ENCODE results near the gene CLN6.
"Not testable (repeated sequence)": the region's sequence is repeated elsewhere in the genome, so short reads cannot be mapped to it uniquely, and the experiment has no call there.

CLN6 gene

DNA sequence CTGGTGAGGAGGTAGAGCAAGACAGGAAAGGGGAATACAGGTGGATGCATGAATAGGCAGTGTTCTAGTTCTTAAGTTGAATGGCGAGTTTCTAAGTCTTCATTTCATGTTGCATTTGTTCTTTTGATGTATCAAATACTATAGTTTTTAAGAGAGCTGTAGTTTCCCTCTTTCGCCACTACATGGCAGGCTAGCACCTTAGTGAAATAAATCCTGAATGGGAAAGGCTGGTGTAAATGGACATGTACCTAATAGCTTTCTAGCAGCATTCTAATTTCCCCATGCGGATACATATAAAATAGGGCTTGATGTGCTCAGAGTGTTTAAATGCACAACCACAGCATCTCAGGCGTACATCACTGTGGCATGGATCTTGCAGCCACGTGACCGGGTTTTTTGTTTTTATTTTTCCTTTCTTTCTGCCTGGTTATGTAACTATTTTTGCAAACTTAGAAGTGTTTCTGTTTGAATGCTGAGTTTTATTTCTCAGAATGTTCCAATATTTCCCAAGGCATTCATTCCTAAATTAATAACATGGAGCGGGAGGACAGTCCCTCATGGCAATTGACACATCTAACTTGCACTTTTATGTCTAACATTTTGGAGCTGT, 23.5 kb upstream of the CLN6 start:
- DNase-seq: peak; percentile 43

DNA sequence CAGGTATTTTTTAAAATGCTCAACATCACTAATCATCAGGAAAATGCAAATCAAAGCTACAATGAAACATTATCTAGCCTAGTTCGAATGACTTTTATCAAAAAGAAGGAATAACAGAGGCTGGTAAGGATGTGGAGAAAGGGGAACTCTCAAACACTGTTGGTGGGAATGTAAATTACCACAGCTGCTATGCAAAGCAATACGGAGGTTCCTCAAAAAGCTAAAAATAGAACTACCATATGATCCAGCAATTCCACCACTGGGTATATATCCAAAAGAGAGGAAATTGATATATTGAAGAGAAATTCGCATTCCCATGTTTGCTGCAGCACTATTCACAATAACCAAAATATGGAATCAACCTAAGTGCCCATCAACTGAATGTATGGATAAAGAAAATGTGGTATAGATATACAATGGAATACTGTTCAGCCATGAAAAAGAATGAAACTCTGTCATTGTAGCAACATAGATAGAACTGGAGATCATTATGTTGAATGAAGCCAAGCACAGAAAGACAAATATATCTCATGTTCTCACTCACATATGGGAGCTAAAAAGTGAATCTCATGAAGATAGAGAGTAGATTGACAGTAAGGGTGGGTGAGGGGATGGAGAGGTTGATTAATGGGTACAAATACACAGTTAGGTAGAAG, 19.7 kb upstream of the CLN6 start:
- no peak for DNase-seq

GRCh38 chr15:68244235-68244634, 14.7 kb upstream of the CLN6 start:
- DNase-seq: no peak

GRCh38 chr15:68241088-68241935, 11.8 kb upstream of the CLN6 start:
- no peak for DNase-seq

DNA sequence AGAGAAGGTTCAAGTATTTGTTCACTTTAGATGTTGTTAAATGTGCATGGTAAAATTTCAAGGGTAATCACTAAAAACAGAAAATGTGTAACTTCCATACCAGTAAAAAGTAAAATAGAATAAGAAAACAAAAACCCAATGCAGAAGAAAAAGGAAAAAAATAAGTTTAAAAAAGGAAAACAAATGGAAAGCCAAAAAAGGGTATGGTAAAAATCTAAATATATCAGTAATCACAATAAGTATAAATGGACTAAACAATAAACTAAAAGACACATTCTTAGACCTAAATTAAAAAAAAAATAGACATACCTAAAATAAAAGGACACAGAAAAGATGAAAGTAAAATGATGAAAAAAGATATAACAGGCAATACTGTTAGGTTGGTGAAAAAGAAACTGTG, 9.5 kb upstream of the CLN6 start:
- DNase-seq: no peak

DNA sequence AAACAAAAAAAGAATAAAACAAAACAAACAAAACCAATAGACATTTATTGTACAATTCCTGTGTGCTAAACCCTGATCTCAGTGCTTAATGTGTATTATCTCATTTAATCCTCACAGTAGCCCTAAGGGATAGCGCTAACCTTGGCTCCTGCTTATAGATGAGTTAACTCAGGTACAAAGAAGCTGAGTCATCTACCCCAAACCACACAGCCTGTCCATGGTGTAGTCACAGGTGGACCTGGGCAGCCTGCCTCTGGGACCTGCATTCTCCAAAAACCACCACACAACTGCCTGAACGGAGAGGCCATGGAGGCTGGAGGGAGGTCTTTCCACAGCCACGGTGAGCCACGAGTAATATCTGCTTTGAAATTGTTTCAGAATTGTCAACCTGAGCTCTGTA, 5.5 kb upstream of the CLN6 start:
- DNase-seq: no peak

GRCh38 chr15:68234520-68234919, 5.0 kb upstream of the CLN6 start:
- DNase-seq: not testable (repeated sequence)

GRCh38 chr15:68234060-68234459, 4.5 kb upstream of the CLN6 start:
- DNase-seq: no peak

DNA sequence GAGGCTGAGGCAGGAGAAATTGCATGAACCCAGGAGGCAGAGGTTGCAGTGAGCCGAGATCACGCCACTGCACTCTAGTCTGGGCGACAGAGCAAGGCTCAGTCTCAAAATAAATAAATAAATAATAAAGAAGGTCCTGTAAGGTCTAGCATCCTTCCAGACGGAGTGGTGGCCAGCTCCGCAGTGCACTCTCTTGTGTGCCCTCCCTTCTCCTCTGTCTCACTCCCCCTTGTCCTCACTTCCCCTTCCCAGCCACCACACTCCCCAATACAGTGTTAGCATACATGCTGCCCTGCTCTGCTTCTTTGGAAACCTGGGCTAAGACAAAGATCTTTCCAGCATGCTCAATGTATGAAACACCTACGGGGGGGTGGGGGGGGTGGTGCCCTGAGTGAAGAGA, 3.4 kb upstream of the CLN6 start:
- no peak for DNase-seq

DNA sequence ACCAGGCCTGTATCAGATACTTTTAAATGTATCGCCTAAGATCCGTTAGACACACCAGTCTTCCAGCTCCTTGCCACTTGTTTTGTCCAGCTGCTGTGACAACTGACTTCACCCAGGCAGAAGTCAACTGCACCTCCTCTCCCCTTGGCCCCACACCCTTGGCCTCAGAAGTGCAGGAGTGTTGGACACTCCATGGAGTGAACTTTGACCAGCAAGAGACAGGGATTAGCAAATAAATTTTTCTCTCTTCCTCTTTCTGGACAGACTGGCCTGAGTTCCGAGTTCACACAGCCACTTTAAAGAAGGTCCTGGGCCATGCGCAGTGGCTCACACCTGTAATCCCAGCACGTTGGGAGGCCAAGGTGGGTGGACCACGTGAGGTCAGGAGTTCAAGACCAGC, 2.9 kb upstream of the CLN6 start:
- no peak for DNase-seq

- DNase-seq: no peak
Observed at GRCh38 chr15:68231102-68231818, 1.7 kb upstream of the CLN6 start.

- DNase-seq: peak; percentile 26
Observed at GRCh38 chr15:68230157-68231100, 901 bp upstream of the CLN6 start.

DNA sequence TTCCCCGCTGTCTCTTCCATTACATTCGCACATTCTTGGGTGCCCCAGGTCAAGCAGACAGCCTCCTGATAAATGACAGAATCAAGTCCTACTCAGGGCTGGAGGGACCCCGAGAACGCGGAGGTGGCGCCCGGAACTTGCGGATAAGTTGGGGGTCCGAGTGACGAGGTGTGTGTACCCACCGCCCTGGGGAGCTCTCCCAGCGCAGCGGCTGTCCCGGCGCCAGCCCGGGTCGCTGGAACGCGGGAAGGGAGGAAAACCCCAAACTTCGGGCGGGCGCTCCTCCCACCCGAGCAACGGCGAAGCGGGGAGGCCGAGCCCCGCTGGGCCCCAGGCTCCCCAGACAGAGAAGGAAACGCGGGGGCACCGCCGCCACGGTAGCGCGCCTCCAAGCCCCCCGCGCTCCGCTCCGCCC, 550 bp downstream of the CLN6 start:
- DNase-seq: no peak

DNA sequence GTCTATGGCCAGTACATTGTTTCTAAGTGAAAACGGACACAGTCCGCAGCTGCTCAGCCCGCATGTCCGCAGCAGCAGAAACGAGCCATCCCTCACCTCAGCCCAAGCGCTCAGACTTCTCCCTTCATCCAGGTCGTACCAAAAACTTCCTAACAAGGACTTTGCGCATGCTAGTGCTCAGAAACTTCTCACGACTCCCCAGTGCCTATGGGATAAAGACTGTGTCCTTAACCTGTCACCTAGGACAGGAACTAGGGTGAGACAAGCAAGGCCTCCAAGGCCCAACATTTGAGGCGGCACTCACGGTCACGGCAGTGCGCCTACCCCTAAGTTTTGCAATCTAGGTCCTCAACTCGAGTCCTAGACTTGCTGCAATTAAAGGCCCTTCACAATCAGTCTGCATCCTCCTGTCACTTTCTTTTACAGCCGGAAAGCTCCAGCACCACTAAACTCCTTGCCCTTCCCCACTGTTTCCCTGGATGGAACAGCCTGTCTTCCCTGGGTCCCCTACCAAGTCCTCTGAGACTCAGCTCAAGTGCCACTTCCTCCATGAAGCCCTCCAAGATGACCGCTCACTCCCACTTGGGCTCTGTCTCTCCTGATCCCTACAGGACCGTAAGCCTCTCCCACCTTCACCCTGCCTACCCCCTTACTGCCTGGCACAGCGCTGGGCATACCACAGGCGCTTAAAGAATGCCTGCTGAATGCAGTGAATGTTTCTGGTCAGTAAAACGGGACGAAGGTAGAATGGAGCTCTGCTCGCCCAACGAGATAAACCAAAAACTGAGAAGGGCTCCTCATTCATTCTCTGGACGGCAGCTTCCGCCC, 1.2 kb downstream of the CLN6 start:
- no peak for DNase-seq

GRCh38 chr15:68227643-68228142, 1.8 kb downstream of the CLN6 start:
- DNase-seq: no peak

GRCh38 chr15:68225442-68225841, 4.1 kb downstream of the CLN6 start:
- not testable (repeated sequence) for DNase-seq

- no peak for DNase-seq
Observed at GRCh38 chr15:68224546-68225250, 4.8 kb downstream of the CLN6 start.

DNA sequence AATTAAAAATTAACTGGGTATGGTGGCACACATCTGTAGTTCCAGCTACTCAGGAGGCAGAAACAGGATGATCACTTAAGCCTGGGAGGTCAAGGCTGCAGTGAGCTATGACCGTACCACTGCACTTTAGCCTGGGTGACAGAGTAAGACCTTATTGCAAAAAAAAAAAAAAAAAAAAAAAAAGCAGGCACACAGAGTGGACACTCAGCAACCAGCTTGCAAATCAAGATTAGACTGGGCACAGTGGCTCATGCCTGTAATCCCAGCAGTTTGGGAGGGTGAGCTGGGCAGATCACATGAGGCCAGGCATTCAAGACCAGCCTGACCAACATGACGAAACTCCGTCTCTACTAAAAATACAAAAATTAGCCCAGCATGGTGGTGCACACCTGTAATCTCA, 5.4 kb downstream of the CLN6 start:
- no peak for DNase-seq

- no peak for DNase-seq
Observed at GRCh38 chr15:68223171-68223570, 6.4 kb downstream of the CLN6 start.

GRCh38 chr15:68222432-68222743, 7.1 kb downstream of the CLN6 start:
- not testable (repeated sequence) for DNase-seq
